ENCODE data around the gene ZNF70. TPM values are rescaled to one million over a fixed set of nuclear protein-coding genes. Genes with fewer than 3 reads are reported as not detected.
"Not testable (repeated sequence)": the region's sequence is repeated elsewhere in the genome, so short reads cannot be mapped to it uniquely, and the experiment has no call there.

ZNF70 gene
- total RNA-seq, 1 experiment from 2014 or later: 7.7 TPM

- no peak for DNase-seq (ENCODE audit: low read depth)
- in situ Hi-C loops (cut with HindIII; ENCODE audit: low pct_unique_long_range_greater_than_20kb, low sequenced_read_pairs): no loop called here
Measured at GRCh38 chr22:23744485-23744884, 6.4 kb downstream of the ZNF70 start.

GRCh38 chr22:23744001-23744400 lies 6.9 kb downstream of the ZNF70 start:
- DNase-seq (ENCODE audit: low read depth): no peak
- in situ Hi-C loops (cut with HindIII; ENCODE audit: low pct_unique_long_range_greater_than_20kb, low sequenced_read_pairs): no loop called here

GRCh38 chr22:23743303-23743705 lies 7.6 kb downstream of the ZNF70 start:
- in situ Hi-C loops (cut with HindIII; ENCODE audit: low pct_unique_long_range_greater_than_20kb, low sequenced_read_pairs): no loop called here
- DNase-seq (ENCODE audit: low read depth): no peak

GRCh38 chr22:23742505-23743264 lies 8.2 kb downstream of the ZNF70 start:
- in situ Hi-C loops (cut with HindIII; ENCODE audit: low pct_unique_long_range_greater_than_20kb, low sequenced_read_pairs): no loop called here
- no peak for DNase-seq (ENCODE audit: low read depth)

GRCh38 chr22:23737696-23738095 lies 13.2 kb downstream of the ZNF70 start:
- DNase-seq (ENCODE audit: low read depth): no peak
- in situ Hi-C loops (cut with HindIII; ENCODE audit: low pct_unique_long_range_greater_than_20kb, low sequenced_read_pairs): no loop called here

- in situ Hi-C loops (cut with HindIII; ENCODE audit: low pct_unique_long_range_greater_than_20kb, low sequenced_read_pairs); DNase-seq (ENCODE audit: low read depth): not testable (repeated sequence)
Measured at GRCh38 chr22:23728108-23728507, 22.8 kb downstream of the ZNF70 start.

GRCh38 chr22:23722724-23723123 lies 28.2 kb downstream of the ZNF70 start:
- in situ Hi-C loops (cut with HindIII; ENCODE audit: low pct_unique_long_range_greater_than_20kb, low sequenced_read_pairs): no loop called here
- DNase-seq (ENCODE audit: low read depth): no peak

- DNase-seq (ENCODE audit: low read depth): no peak
- in situ Hi-C loops (cut with HindIII; ENCODE audit: low pct_unique_long_range_greater_than_20kb, low sequenced_read_pairs): no loop called here
Measured at GRCh38 chr22:23722160-23722559, 28.8 kb downstream of the ZNF70 start.

- in situ Hi-C loops (cut with HindIII; ENCODE audit: low pct_unique_long_range_greater_than_20kb, low sequenced_read_pairs): no loop called here
- DNase-seq (ENCODE audit: low read depth): no peak
Measured at GRCh38 chr22:23720855-23721254, 30.1 kb downstream of the ZNF70 start.

GRCh38 chr22:23718371-23719165 lies 32.3 kb downstream of the ZNF70 start:
- in situ Hi-C loops (cut with HindIII; ENCODE audit: low pct_unique_long_range_greater_than_20kb, low sequenced_read_pairs): no loop called here
- peak; percentile 10 for DNase-seq (ENCODE audit: low read depth)

- DNase-seq (ENCODE audit: low read depth): peak; percentile 81
- in situ Hi-C loops (cut with HindIII; ENCODE audit: low pct_unique_long_range_greater_than_20kb, low sequenced_read_pairs): no loop called here
Measured at GRCh38 chr22:23716811-23717801, 33.8 kb downstream of the ZNF70 start.

GRCh38 chr22:23715806-23716375 lies 35.0 kb downstream of the ZNF70 start:
- no peak for DNase-seq (ENCODE audit: low read depth)
- in situ Hi-C loops (cut with HindIII; ENCODE audit: low pct_unique_long_range_greater_than_20kb, low sequenced_read_pairs): no loop called here

- no peak for DNase-seq (ENCODE audit: low read depth)
- in situ Hi-C loops (cut with HindIII; ENCODE audit: low pct_unique_long_range_greater_than_20kb, low sequenced_read_pairs): no loop called here
Measured at GRCh38 chr22:23714596-23715578, 36.0 kb downstream of the ZNF70 start.

- in situ Hi-C loops (cut with HindIII; ENCODE audit: low pct_unique_long_range_greater_than_20kb, low sequenced_read_pairs): no loop called here
- DNase-seq (ENCODE audit: low read depth): no peak
Measured at GRCh38 chr22:23713696-23714595, 37.0 kb downstream of the ZNF70 start.

- DNase-seq (ENCODE audit: low read depth): no peak
- in situ Hi-C loops (cut with HindIII; ENCODE audit: low pct_unique_long_range_greater_than_20kb, low sequenced_read_pairs): no loop called here
Measured at GRCh38 chr22:23712256-23712655, 38.7 kb downstream of the ZNF70 start.

- in situ Hi-C loops (cut with HindIII; ENCODE audit: low pct_unique_long_range_greater_than_20kb, low sequenced_read_pairs): no loop called here
- no peak for DNase-seq (ENCODE audit: low read depth)
Measured at GRCh38 chr22:23709107-23709506, 41.8 kb downstream of the ZNF70 start.
